K562 (cell line): Measurements from ENCODE around the gene HDAC1. TPM values are rescaled to one million over a fixed set of nuclear protein-coding genes. Genes with fewer than 3 reads are reported as not detected.

Source experiments
- CCNT2 ChIP-seq: IDR thresholded peaks from 2 replicates; pipeline ENCODE4 v1.6.1; 2011; ENCODE audit warnings: borderline replicate concordance, low read depth, mild to moderate bottlenecking, moderate library complexity, mixed read lengths, low read length; ENCODE audit not compliant: insufficient read length; ENCODE audit errors: extremely low read depth
- CEBPB ChIP-seq: fragments of 450-650 bp; IDR thresholded peaks from 2 replicates; pipeline ENCODE4 v1.6.1; 2016; ENCODE audit warnings: missing genetic modification characterization, missing compliant biosample characterization
- CEBPG ChIP-seq, 3 experiments: fragments of 200-800 bp in 1 of 3; sonication (Bioruptor generic) in 1 of 3; sonication (generic) in 1 of 3; formaldehyde crosslinking in 1 of 3; IDR thresholded peaks in 2 of 3; conservative IDR thresholded peaks in 1 of 3; 2 replicates each; pipeline versions ENCODE4 v1.6.1 to v1.8.0; 2016 to 2022; ENCODE audit warnings: missing compliant biosample characterization in 2 of 3, missing genetic modification characterization in 2 of 3, mild to moderate bottlenecking in 1 of 3, missing genetic modification reagents in 1 of 3
- FOS ChIP-seq: IDR thresholded peaks from 3 replicates; pipeline ENCODE4 v1.6.1; 2011; ENCODE audit not compliant: insufficient read length; ENCODE audit errors: extremely low read depth
- HCFC1 ChIP-seq: IDR thresholded peaks from 2 replicates; pipeline ENCODE4 v1.6.1; 2012; ENCODE audit warnings: low read depth, low read length, improper control_type of control experiment
- JUND ChIP-seq, 2 experiments: IDR thresholded peaks; 2 replicates in 1 of 2; 3 replicates in 1 of 2; pipeline ENCODE4 v1.6.1; 2011; ENCODE audit warnings: borderline replicate concordance in 2 of 2, low read depth in 2 of 2, low read length in 2 of 2, improper control_type of control experiment in 1 of 2, missing biosample characterization in 1 of 2, missing genetic modification characterization in 1 of 2, missing genetic modification reagents in 1 of 2
- KAT7 ChIP-seq: sonication (generic); formaldehyde crosslinking; IDR thresholded peaks from 2 replicates; pipeline ENCODE4 v1.8.0; 2022; ENCODE audit warnings: missing genetic modification reagents, mild to moderate bottlenecking, borderline replicate concordance
- PCBP2 ChIP-seq: fragments of 200-400 bp; formaldehyde crosslinking; IDR thresholded peaks from 2 replicates; pipeline ENCODE4 v1.6.1; 2018; ENCODE audit warnings: low read length, low read depth, mild to moderate bottlenecking, moderate library complexity; ENCODE audit not compliant: poor library complexity, severe bottlenecking
- POLR2H ChIP-seq: IDR thresholded peaks from 2 replicates; pipeline ENCODE4 v1.6.1; 2016; ENCODE audit warnings: missing genetic modification characterization, low read depth, mild to moderate bottlenecking, control low read depth, missing compliant biosample characterization, moderate library complexity
- POLR3A ChIP-seq: IDR thresholded peaks from 2 replicates; pipeline ENCODE4 v1.6.1; 2011; ENCODE audit warnings: borderline replicate concordance, mild to moderate bottlenecking, moderate library complexity; ENCODE audit not compliant: insufficient read length, insufficient read depth; ENCODE audit errors: extremely low read depth
- PTTG1 ChIP-seq: fragments of 450-650 bp; IDR thresholded peaks from 2 replicates; pipeline ENCODE4 v1.6.1; 2016; ENCODE audit warnings: low read depth, mild to moderate bottlenecking, missing genetic modification characterization, missing compliant biosample characterization
- SOX6 ChIP-seq: fragments of 450-650 bp; IDR thresholded peaks from 2 replicates; pipeline ENCODE4 v1.6.1; 2014; ENCODE audit warnings: mild to moderate bottlenecking
- ZFP1 ChIP-seq: fragments of 450-650 bp; formaldehyde crosslinking; IDR thresholded peaks from 2 replicates; pipeline ENCODE4 v1.4.0; 2020; ENCODE audit warnings: mild to moderate bottlenecking, mixed read lengths
- ZNF707 ChIP-seq: fragments of 250-450 bp; sonication (Bioruptor Pico); conservative IDR thresholded peaks from 2 replicates; pipeline ENCODE4 v1.8.0; 2022; ENCODE audit warnings: inconsistent platforms, mild to moderate bottlenecking, moderate library complexity
- polyA plus RNA-seq, 8 experiments: library from polyadenylated mRNA; depleted of rRNA in 4 of 8; stranded (reverse) in 5 of 8; unstranded in 3 of 8; fragments of >200 nt; fragmentation: Nextera tagmentation in 2 of 8; fragmentation: Illumina TruSeq in 1 of 8; extraction: Ambion mirVana in 2 of 8; extraction: Trizol in 1 of 8; gene quantifications; 2 replicates each; pipeline versions ENCODE4 v1.2.1 to v1.2.3, GENCODE V29; 2011 to 2014; ENCODE audit warnings: inconsistent platforms in 1 of 8, missing spikeins in 1 of 8
- total RNA-seq, 7 experiments: library from RNA; depleted of rRNA in 6 of 7; stranded (reverse); fragments of >200 nt in 6 of 7; fragmentation: Illumina TruSeq in 2 of 7; extraction: Trizol in 2 of 7; gene quantifications; 2 replicates each; pipeline versions ENCODE4 v1.2.1 to v1.2.3, GENCODE V29; 2011 to 2021; ENCODE audit warnings: low replicate concordance in 1 of 7
- TF ChIP-seq, protein P1 (sequence below): fragments of 450-650 bp; conservative IDR thresholded peaks from 2 replicates; pipeline ENCODE4 v1.6.1; 2016; ENCODE audit warnings: missing genetic modification characterization, low read depth, mild to moderate bottlenecking, missing compliant biosample characterization, moderate library complexity
- TF ChIP-seq, protein P2 (sequence below): IDR thresholded peaks from 2 replicates; pipeline ENCODE4 v1.6.1; 2012; ENCODE audit warnings: low read depth, low read length, improper control_type of control experiment, borderline replicate concordance
- TF ChIP-seq, protein P3 (sequence below): sonication (generic); formaldehyde crosslinking; IDR thresholded peaks from 2 replicates; pipeline ENCODE4 v1.8.1; 2023; ENCODE audit warnings: mild to moderate bottlenecking, missing genetic modification reagents
- TF ChIP-seq, protein P4 (sequence below): sonication (generic); formaldehyde crosslinking; IDR thresholded peaks from 2 replicates; pipeline ENCODE4 v1.8.0; 2022; ENCODE audit warnings: mild to moderate bottlenecking, missing genetic modification reagents
- TF ChIP-seq, protein P5 (sequence below), 2 experiments: fragments of 450-650 bp in 1 of 2; sonication (generic) in 1 of 2; formaldehyde crosslinking in 1 of 2; IDR thresholded peaks in 1 of 2; conservative IDR thresholded peaks in 1 of 2; 2 replicates each; pipeline versions ENCODE4 v1.6.1 to v1.8.1; 2016 to 2023; ENCODE audit warnings: mild to moderate bottlenecking in 2 of 2, moderate library complexity in 2 of 2, inconsistent platforms in 1 of 2, missing genetic modification reagents in 1 of 2

HDAC1 gene
- total and polyA plus RNA-seq, 9 of the 15 experiments (the other 6 are each of a cell fraction or from before 2014, with no cell fraction given), result 169 to 384 (median 193) TPM

DNA sequence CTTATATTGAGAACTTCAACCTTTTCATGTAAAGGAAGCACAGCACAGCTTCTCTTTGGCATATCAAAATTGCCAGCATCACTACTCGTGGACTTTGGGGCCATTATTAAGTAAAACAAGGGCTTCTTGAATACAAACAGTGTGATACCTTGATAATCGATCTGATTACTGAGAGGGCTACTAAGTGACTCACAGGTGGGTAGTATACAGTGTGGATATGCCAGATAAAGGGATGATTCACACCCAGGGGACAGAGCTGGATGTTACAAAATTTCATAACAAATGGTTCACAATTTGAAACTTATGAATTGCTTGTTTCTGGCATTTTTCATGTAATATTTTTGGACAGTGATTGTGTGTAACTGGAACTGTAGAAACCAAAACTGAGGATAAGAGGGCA lies 15.4 kb downstream of the HDAC1 start (continued):
- TF ChIP-seq, protein P1, sequence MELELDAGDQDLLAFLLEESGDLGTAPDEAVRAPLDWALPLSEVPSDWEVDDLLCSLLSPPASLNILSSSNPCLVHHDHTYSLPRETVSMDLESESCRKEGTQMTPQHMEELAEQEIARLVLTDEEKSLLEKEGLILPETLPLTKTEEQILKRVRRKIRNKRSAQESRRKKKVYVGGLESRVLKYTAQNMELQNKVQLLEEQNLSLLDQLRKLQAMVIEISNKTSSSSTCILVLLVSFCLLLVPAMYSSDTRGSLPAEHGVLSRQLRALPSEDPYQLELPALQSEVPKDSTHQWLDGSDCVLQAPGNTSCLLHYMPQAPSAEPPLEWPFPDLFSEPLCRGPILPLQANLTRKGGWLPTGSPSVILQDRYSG (tag), result no peak
- TF ChIP-seq JUND (IDR thresholded peaks at IDR 0.05; ENCODE audit: borderline replicate concordance, low read depth, low read length), result peak; percentile 96
- TF ChIP-seq JUND (tag; IDR thresholded peaks at IDR 0.05; ENCODE audit: borderline replicate concordance, low read depth, low read length), result peak; percentile 82; the same call in 1 of the 3 replicates
- TF ChIP-seq PCBP2, result no peak
- peak; percentile 84 for TF ChIP-seq SOX6
- no peak for TF ChIP-seq CEBPG (CRISPR knock-in tag; IDR thresholded peaks at IDR 0.05)
- peak in 1 of 2 experiments; percentile 70; a peak in 1 of 4 replicates for TF ChIP-seq CEBPG (tag; conservative IDR thresholded peaks at IDR 0.05 in 1 of 2, IDR thresholded peaks at IDR 0.05 in 1 of 2)
- no peak for TF ChIP-seq POLR2H
- no peak for TF ChIP-seq PTTG1
- TF ChIP-seq, protein P2, sequence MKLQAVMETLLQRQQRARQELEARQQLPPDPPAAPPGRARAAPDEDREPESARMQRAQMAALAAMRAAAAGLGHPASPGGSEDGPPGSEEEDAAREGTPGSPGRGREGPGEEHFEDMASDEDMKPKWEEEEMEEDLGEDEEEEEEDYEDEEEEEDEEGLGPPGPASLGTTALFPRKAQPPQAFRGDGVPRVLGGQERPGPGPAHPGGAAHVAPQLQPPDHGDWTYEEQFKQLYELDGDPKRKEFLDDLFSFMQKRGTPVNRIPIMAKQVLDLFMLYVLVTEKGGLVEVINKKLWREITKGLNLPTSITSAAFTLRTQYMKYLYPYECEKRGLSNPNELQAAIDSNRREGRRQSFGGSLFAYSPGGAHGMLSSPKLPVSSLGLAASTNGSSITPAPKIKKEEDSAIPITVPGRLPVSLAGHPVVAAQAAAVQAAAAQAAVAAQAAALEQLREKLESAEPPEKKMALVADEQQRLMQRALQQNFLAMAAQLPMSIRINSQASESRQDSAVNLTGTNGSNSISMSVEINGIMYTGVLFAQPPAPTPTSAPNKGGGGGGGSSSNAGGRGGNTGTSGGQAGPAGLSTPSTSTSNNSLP, result peak; percentile 94
- peak; percentile 83 for TF ChIP-seq FOS
- TF ChIP-seq ZNF707 (CRISPR knock-in tag), result no peak
- peak; percentile 48 for TF ChIP-seq CEBPB (tag)
- TF ChIP-seq HCFC1, result no peak
- TF ChIP-seq, protein P3, sequence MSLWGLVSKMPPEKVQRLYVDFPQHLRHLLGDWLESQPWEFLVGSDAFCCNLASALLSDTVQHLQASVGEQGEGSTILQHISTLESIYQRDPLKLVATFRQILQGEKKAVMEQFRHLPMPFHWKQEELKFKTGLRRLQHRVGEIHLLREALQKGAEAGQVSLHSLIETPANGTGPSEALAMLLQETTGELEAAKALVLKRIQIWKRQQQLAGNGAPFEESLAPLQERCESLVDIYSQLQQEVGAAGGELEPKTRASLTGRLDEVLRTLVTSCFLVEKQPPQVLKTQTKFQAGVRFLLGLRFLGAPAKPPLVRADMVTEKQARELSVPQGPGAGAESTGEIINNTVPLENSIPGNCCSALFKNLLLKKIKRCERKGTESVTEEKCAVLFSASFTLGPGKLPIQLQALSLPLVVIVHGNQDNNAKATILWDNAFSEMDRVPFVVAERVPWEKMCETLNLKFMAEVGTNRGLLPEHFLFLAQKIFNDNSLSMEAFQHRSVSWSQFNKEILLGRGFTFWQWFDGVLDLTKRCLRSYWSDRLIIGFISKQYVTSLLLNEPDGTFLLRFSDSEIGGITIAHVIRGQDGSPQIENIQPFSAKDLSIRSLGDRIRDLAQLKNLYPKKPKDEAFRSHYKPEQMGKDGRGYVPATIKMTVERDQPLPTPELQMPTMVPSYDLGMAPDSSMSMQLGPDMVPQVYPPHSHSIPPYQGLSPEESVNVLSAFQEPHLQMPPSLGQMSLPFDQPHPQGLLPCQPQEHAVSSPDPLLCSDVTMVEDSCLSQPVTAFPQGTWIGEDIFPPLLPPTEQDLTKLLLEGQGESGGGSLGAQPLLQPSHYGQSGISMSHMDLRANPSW (CRISPR knock-in tag), result no peak
- TF ChIP-seq POLR3A, result no peak
- TF ChIP-seq CCNT2, result peak; percentile 33
- no peak for TF ChIP-seq ZFP1
- TF ChIP-seq KAT7, result no peak
- TF ChIP-seq, protein P4, sequence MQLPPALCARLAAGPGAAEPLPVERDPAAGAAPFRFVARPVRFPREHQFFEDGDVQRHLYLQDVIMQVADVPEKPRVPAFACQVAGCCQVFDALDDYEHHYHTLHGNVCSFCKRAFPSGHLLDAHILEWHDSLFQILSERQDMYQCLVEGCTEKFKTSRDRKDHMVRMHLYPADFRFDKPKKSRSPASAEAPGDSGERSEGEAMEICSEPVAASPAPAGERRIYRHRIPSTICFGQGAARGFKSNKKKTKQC (CRISPR knock-in tag), result no peak
- TF ChIP-seq, protein P5, sequence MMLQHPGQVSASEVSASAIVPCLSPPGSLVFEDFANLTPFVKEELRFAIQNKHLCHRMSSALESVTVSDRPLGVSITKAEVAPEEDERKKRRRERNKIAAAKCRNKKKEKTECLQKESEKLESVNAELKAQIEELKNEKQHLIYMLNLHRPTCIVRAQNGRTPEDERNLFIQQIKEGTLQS (IDR thresholded peaks at IDR 0.05), result peak; percentile 93
- TF ChIP-seq, protein P5 (CRISPR knock-in tag; conservative IDR thresholded peaks at IDR 0.05), result no peak
